ENCODE results near the gene CHRDL2. TPM values are rescaled to one million over a fixed set of nuclear protein-coding genes. Genes with fewer than 3 reads are reported as not detected.

CHRDL2 gene
- total and polyA plus RNA-seq, 2 donors from 2014 or later: 2.0 to 3.9 TPM

GRCh38 chr11:74777877-74778276, 46.7 kb upstream of the CHRDL2 start:
- FAIRE-seq (no peak), DNase-seq (no peak)
- no peaks in the 10 kb centered on the region for H3K4me1 ChIP-seq (ENCODE audit: control insufficient read depth in 2 of 3, insufficient read depth in 2 of 3, low read depth in 1 of 3, low read length in 3 of 3)

GRCh38 chr11:74777038-74777437, 45.8 kb upstream of the CHRDL2 start:
- Histone ChIP-seq H3K4me3 (ENCODE audit: low read length in 3 of 3) (no peak overlapping the region), H3K4me1 (ENCODE audit: control insufficient read depth in 2 of 3, insufficient read depth in 2 of 3, low read depth in 1 of 3, low read length in 3 of 3) (no peaks in the 10 kb centered on the region), H3K27me3 (ENCODE audit: control insufficient read depth, insufficient read depth, low read length) (no peaks in the 10 kb centered on the region), H3K27ac (ENCODE audit: low read depth in 2 of 2, low read length in 2 of 2) (no peak overlapping the region), H3K36me3 (ENCODE audit: control insufficient read depth in 2 of 3, insufficient read depth in 3 of 3, low read length in 3 of 3) (no peaks in the 10 kb centered on the region), H3K9me3 (ENCODE audit: control insufficient read depth in 2 of 3, insufficient read depth in 1 of 3, low read length in 3 of 3) (no peaks in the 10 kb centered on the region), H3K9ac (ENCODE audit: low read length in 3 of 3) (no peak overlapping the region)
- intact Hi-C loops (cut with DNase I): no loop called here
- FAIRE-seq (no peak), DNase-seq (no peak)
- TF ChIP-seq CTCF (IDR thresholded peaks at IDR 0.05; ENCODE audit: borderline replicate concordance, extremely low read depth, insufficient read depth): no peak

More at GRCh38 chr11:74777877-74778276, 46.7 kb upstream of the CHRDL2 start:
- no peak for TF ChIP-seq CTCF (IDR thresholded peaks at IDR 0.05; ENCODE audit: borderline replicate concordance, extremely low read depth, insufficient read depth)
- intact Hi-C loops (cut with DNase I): no loop called here
- Histone ChIP-seq H3K9ac (ENCODE audit: low read length in 3 of 3) (no peak overlapping the region), H3K36me3 (ENCODE audit: control insufficient read depth in 2 of 3, insufficient read depth in 3 of 3, low read length in 3 of 3) (no peaks in the 10 kb centered on the region), H3K9me3 (ENCODE audit: control insufficient read depth in 2 of 3, insufficient read depth in 1 of 3, low read length in 3 of 3) (no peaks in the 10 kb centered on the region), H3K27ac (ENCODE audit: low read depth in 2 of 2, low read length in 2 of 2) (no peak overlapping the region), H3K4me3 (ENCODE audit: low read length in 3 of 3) (no peak overlapping the region), H3K27me3 (ENCODE audit: control insufficient read depth, insufficient read depth, low read length) (no peaks in the 10 kb centered on the region)

- Histone ChIP-seq H3K9me3 (ENCODE audit: control insufficient read depth in 2 of 3, insufficient read depth in 1 of 3, low read length in 3 of 3) (no peaks in the 10 kb centered on the region), H3K27me3 (ENCODE audit: control insufficient read depth, insufficient read depth, low read length) (no peaks in the 10 kb centered on the region), H3K4me3 (ENCODE audit: low read length in 3 of 3) (no peak overlapping the region), H3K4me1 (ENCODE audit: control insufficient read depth in 2 of 3, insufficient read depth in 2 of 3, low read depth in 1 of 3, low read length in 3 of 3) (no peaks in the 10 kb centered on the region), H3K9ac (ENCODE audit: low read length in 3 of 3) (no peak overlapping the region), H3K27ac (ENCODE audit: low read depth in 2 of 2, low read length in 2 of 2) (no peak overlapping the region), H3K36me3 (ENCODE audit: control insufficient read depth in 2 of 3, insufficient read depth in 3 of 3, low read length in 3 of 3) (no peaks in the 10 kb centered on the region)
- intact Hi-C loops (cut with DNase I): no loop called here
- no peak for TF ChIP-seq CTCF (IDR thresholded peaks at IDR 0.05; ENCODE audit: borderline replicate concordance, extremely low read depth, insufficient read depth)
- DNase-seq (no peak), FAIRE-seq (no peak)
These were observed 45.3 kb upstream of the CHRDL2 start for GRCh38 chr11:74776546-74776945.

- Histone ChIP-seq H3K27me3 (ENCODE audit: control insufficient read depth, insufficient read depth, low read length) (no peaks in the 10 kb centered on the region), H3K36me3 (ENCODE audit: control insufficient read depth in 2 of 3, insufficient read depth in 3 of 3, low read length in 3 of 3) (no peaks in the 10 kb centered on the region), H3K27ac (ENCODE audit: low read depth in 2 of 2, low read length in 2 of 2) (no peak overlapping the region), H3K4me1 (ENCODE audit: control insufficient read depth in 2 of 3, insufficient read depth in 2 of 3, low read depth in 1 of 3, low read length in 3 of 3) (no peaks in the 10 kb centered on the region), H3K4me3 (ENCODE audit: low read length in 3 of 3) (no peak overlapping the region), H3K9ac (ENCODE audit: low read length in 3 of 3) (no peak overlapping the region), H3K9me3 (ENCODE audit: control insufficient read depth in 2 of 3, insufficient read depth in 1 of 3, low read length in 3 of 3) (no peaks in the 10 kb centered on the region)
- intact Hi-C loops (cut with DNase I): no loop called here
- no peak for DNase-seq
- TF ChIP-seq CTCF (IDR thresholded peaks at IDR 0.05; ENCODE audit: borderline replicate concordance, extremely low read depth, insufficient read depth): no peak
- FAIRE-seq: no peak
These were observed 44.5 kb upstream of the CHRDL2 start for GRCh38 chr11:74775762-74776161.
